ENCODE data around the gene AGO4.

GRCh38 chr1:35901235-35901634, 93.4 kb downstream of the AGO4 start:
- TF ChIP-seq CTCF (IDR thresholded peaks at IDR 0.05; ENCODE audit: poor library complexity) (no peak), EZH2 (IDR thresholded peaks at IDR 0.05; ENCODE audit: borderline replicate concordance) (no peak)

Data from hepatocyte (in vitro differentiated cells).